GM21515 (cell line): Measurements from ENCODE around the gene NARS2.

Experiments used
- ATAC-seq: cut with Tn5 transposase; IDR thresholded peaks from one replicate; pipeline ENCODE4 v1.9.1; 2021; ENCODE audit not compliant: unreplicated experiment

NARS2 gene

DNA sequence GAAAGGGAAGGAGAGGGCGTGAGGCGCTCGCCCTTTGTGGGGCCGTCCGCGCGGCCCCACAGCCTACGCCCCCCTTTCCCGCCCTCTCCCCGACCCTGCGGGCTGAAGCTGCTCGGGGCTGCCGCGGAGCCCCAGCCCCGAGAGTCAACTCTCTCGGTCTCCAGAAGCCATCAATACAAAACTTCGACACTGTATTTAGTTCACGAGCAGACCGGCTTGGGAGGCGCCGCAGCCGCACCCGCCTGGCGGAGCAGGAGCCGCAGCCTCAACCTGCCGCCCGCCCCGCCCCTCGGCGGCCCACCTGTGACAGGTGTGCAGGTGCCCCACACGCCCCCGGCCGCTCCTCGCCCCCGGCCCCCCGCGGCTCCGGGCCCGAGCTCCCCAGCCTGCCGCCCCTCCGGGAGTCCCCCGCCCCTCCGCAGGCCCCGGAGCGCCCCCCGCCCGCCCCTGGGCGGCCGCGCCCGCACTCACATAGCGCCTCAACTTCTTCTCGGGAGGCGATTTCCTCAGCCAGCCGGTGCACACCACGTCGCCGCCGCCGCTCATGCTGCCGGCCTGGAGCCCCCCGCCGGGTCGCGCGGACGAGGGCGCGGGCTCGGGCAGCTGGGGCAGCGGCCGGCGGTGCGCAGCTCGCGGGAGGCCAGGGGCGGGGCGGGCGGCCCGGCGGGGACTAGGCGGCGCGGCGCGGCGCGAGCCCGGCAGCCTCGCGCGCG, 157.3 kb downstream of the NARS2 start, which contains the start of gene GAB2:
TSS of gene GAB2 (minus strand) at position 646 of the 713 bp plus-strand sequence. CDS start at position 546, 100 bp downstream.
- ATAC-seq = no peak

DNA sequence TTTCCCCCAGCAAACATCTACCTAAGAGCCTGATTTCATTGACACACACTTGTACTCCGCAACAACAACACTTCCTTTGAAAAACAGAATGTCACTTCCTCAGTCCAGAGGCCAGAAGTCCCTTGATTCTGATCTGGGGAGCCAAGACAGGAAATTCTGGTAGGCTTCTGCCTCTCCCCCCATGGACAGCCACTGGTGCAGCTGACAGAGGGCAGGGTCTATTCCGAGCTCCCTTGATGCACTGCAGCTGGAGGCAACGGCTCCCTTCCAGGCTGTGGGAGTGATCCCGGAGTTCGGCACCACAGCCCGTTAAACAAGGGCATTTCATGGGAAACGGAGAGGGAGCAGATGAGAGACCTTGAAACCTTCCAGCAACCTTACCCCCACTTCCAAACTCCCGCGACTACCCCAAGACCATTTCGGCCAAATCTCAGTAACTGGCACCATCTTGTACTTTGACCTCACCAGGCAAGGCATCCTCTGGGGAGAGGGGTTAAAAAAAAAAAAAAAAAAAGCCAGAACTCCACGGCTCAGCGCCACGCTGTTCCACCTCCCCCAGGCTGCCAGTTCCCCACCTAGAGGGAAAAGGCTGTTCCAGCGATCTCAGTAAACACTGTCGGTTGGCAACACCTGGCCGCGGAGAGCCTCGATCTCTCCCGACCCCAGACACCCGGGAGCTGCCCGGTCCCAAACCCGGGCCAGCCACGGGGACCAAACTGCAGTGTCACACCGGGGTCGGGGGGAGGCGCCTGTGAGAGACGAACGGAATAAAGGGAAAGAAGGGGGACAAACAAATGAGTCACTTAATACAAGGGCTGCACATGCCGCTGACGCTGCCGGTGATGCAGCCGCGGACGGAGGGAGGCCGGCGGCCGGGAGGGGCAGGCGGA, 158.1 kb downstream of the NARS2 start:
- peak; percentile 50 for ATAC-seq

DNA sequence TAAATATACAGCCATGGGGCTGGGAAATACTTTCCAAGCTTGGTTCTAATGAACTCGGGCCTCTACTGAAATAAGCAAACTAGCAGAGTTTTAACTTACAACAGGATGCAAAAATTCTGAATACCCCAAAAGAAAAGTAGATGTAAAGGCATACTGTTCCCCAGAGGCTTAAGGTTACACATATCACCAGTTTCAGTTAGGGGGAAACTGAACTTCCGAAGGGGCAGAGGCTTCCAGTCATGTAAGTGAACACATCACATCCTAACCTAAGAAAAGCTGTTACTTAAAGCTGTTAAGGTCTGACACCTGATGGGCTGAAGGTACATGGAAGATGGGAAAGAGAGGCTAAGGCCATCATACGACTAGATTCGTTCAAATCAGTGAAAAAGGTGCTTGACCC, 159.3 kb downstream of the NARS2 start:
- no peak for ATAC-seq

GRCh38 chr11:78414321-78415051, 160.2 kb downstream of the NARS2 start:
- ATAC-seq = no peak

- no peak for ATAC-seq
Measured at GRCh38 chr11:78408619-78409018, 166.0 kb downstream of the NARS2 start.

DNA sequence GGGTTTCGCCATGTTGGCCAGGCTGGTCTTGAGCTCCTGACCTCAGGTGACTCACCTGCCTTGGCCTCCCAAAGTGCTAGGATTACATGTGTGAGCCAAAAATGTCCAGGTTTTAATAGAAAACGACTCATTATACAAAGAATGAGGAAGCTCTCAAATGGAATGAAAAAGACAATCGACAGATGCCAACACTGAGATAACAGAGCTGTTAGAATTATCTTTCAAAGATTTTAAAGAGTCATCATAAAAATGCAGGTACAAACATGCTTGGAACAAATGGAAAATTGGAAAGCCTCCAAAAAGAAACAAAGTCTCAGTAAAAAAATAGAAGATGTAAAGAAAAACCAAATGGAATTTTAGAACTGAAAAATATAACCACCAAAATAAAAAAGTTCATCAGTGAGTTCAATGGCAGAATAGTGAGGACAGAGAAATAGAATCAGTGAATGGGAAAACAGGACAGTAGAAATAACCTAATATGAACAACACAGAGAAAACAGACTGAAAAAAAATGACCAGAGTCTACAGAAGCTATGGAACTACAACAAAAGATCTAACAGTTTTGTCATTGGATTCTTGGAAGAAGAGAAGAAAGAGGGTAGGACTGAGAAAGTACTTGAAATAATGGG, 168.0 kb downstream of the NARS2 start:
- no peak for ATAC-seq

DNA sequence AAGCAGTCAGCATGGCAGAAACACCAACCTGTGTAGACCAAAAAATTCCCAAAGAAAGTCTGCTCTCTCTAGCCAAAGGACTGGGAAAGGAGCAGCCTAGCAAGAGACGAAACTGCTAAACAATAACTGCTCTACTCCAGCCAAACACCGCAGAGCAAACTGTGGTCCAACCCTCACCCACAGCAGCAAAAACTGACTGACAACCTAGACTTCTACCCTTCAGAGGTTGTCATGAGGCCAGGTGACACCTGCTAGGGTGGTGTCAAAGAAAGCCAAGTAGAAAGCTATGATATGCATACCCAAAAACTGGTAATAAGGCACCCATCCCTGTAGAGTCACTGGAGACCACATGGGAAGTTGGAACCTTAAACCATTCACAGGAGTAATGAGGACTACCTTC, 168.9 kb downstream of the NARS2 start:
- no peak for ATAC-seq

DNA sequence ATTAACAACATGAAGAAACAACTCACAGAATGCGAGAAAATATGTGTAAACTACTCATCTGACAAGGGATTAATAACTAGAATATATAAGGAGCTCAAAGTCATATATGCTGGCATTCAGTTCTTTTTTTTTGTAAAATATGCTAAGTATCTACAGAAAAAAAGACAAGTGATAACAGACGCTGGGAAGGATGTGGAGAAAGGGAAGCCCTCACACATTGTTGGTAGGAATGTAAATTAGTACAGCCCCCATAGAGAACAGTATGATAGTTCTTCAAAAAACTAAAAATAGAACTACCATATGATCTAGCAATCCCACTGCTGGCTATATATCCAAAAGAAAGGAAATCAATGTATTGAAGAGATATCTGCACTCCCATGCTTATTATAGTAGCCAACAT, 170.9 kb downstream of the NARS2 start:
- ATAC-seq = no peak

GRCh38 chr11:78402847-78403246, 171.8 kb downstream of the NARS2 start:
- ATAC-seq = no peak

GRCh38 chr11:78400702-78401101, 174.0 kb downstream of the NARS2 start:
- no peak for ATAC-seq

DNA sequence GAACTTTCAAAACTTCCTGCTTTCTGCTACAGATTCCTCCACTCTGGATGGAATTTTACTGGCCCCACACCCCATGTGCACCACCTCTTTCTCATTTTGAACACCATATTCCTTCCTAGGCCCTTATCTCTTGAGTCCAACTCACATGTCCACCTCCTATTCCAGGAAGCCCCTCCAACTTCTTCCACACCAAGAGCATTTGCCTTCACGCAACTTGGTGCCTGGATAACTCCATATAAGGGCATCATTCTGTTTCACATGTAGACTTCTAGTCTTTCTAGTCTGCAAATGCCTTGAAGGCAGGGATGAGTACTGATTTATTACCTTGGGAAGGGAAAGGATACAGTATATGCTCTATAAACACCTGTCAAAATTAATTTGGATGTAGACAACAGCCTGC, 174.5 kb downstream of the NARS2 start:
- ATAC-seq = no peak

- no peak for ATAC-seq
Measured at GRCh38 chr11:78399136-78399535, 175.5 kb downstream of the NARS2 start.

- ATAC-seq = no peak
Measured at GRCh38 chr11:78398715-78399114, 175.9 kb downstream of the NARS2 start.

- ATAC-seq = no peak
Measured at GRCh38 chr11:78397398-78397797, 177.3 kb downstream of the NARS2 start.

DNA sequence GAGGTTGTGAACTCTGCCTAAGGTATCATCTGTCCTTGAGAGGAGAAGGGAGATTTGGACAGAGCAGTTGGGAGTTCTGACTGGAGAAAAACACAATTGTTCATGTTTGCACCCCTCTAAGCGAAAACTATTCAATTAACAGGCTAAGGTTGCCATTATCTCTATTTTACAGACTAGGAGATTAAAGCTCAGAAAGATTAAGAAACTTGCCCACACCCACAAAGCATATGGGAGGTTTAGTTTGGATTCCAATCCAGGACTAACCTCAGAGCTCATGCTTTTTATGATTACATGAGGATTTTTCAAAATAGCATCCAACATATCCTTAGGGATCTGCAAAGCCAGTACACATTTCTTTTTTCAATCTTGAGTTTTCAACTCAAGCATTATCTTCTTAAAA, 179.1 kb downstream of the NARS2 start:
- ATAC-seq = no peak

DNA sequence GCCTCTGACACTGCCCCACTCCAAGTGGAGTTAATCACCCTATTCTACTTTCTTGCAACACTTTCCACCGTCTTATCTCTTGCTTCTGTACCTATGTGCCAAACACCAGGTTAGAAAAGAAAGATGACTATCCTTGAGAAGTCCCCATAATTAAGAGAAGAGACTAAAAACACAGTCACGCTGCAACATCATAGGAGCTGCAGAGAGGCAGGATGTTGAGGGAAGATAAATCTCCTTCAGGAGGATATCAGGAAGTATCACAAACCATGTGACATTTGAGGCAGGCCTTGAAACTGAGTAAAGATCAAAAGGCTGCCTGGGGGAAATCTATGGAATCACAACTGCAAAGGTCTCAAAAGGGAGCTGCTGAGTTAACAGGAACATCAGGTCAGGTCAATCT, 181.8 kb downstream of the NARS2 start:
- no peak for ATAC-seq

- ATAC-seq = no peak
Measured at GRCh38 chr11:78391424-78391823, 183.2 kb downstream of the NARS2 start.

- ATAC-seq = no peak
Measured at GRCh38 chr11:78390809-78391208, 183.9 kb downstream of the NARS2 start.

DNA sequence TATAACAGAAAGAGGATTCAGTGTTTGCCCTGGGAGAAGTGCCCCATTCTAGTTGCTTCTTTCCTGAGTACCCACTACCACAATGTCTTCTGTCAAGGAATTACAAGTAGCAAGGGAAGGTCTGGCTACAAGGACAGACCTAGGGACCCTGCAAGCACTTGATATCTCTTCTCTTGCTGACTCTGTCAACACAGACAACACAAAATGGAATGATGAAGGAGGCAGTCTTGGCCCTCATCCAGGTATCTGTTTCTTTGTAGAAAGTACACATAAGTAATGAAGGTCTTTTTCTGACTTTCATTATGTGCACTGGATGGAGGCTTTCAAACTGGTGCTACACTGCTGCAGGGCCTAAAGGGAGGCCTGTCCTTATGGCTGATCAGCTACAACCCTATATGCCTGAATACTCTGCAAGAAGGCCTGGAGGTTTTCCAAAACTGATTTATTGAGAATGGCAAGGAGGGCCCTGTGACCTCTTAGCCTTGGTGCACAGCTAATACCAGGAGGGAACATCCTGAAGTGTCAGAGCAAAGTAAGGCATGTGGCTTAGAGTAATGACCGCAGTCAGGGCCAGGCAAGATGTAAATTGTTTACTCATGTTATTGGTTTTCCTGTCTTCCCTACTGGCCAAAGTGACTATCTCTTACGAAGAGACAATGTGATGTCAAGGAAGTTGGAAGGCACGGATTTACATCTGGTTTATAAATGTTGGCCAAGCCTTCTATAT, 188.3 kb downstream of the NARS2 start:
- ATAC-seq = no peak
